ENCODE results near the gene RTN3. TPM values are rescaled to one million over a fixed set of nuclear protein-coding genes. Genes with fewer than 3 reads are reported as not detected.

Gene RTN3
- total RNA-seq, 1 donor: 70.0 TPM

DNA sequence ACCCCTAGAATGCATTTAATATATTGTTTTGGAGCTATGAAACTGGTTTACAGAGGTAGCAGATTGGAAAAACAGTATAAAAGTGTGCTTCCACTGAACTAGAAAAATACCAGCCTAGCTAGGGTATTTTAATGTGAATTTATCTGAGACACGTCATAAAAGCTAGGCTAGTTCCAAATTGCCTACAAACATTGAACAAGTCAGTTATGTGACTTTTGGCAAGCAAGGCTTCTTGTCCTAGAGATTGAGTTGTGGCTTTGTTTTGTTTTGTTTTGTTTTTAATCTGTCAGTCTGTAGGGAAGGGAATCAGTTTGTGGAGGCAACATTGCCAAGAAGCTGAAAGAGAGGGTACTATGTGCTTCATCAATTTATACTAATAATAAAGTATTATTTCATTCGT is 24.2 kb downstream of the RTN3 start:
- TF ChIP-seq, protein P1, sequence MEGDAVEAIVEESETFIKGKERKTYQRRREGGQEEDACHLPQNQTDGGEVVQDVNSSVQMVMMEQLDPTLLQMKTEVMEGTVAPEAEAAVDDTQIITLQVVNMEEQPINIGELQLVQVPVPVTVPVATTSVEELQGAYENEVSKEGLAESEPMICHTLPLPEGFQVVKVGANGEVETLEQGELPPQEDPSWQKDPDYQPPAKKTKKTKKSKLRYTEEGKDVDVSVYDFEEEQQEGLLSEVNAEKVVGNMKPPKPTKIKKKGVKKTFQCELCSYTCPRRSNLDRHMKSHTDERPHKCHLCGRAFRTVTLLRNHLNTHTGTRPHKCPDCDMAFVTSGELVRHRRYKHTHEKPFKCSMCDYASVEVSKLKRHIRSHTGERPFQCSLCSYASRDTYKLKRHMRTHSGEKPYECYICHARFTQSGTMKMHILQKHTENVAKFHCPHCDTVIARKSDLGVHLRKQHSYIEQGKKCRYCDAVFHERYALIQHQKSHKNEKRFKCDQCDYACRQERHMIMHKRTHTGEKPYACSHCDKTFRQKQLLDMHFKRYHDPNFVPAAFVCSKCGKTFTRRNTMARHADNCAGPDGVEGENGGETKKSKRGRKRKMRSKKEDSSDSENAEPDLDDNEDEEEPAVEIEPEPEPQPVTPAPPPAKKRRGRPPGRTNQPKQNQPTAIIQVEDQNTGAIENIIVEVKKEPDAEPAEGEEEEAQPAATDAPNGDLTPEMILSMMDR (IDR thresholded peaks at IDR 0.05; ENCODE audit: insufficient read depth, low read depth, low read length): no peak
- H3K4me3 ChIP-seq (ENCODE audit: low read depth, low read length): no peak overlapping the region
- no peak for DNase-seq (ENCODE audit: low read depth)

DNA sequence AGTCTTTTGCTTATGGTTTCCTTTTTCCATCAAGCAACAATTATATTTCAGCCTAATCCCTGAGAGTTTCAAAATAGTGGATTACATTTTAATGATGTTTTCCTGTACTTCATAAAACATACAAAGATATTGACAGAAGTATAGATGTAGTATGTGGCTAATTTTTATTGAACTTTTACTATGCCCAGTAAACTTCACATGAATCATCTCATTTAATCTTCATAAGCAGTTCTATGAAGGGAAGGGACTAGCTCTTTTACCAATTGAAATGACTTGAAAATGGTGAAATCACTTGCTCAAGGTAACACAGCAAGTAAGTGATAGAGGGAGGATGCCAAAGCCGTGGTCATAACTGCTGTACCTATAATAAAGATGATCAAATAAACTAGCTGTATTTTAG is 27.5 kb downstream of the RTN3 start:
- TF ChIP-seq, protein P1 (IDR thresholded peaks at IDR 0.05; ENCODE audit: insufficient read depth, low read depth, low read length): no peak
- H3K4me3 ChIP-seq (ENCODE audit: low read depth, low read length): no peak overlapping the region
- peak; percentile 41 for DNase-seq (ENCODE audit: low read depth)

DNA sequence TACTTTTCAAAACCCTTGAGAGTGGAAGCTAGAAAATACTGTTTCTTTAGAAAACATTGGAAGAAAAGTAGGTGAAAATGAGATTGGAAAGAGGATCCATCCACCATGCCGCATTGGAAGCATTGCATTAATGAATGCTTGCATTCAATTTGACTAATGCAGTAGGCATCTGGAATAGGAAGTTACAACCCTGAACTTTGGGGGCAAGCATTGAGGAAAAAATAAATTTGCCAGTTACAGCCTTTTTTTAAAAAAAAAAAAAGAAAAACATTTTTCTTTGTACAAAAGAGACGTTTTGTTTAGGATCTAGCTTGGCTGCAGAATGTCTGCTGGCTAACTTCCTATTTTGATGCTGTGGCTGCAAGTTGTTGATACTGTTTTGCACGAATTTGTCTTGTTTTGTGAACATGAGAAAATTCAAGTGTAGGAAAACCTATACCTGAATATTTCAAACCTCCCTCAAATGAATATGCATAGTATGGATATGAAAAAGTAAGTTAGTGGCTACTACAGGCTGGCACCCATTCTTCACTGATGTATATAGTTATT is 28.1 kb downstream of the RTN3 start:
- no peak for DNase-seq (ENCODE audit: low read depth)
- TF ChIP-seq, protein P1 (IDR thresholded peaks at IDR 0.05; ENCODE audit: insufficient read depth, low read depth, low read length): no peak
- H3K4me3 ChIP-seq (ENCODE audit: low read depth, low read length): no peak overlapping the region

DNA sequence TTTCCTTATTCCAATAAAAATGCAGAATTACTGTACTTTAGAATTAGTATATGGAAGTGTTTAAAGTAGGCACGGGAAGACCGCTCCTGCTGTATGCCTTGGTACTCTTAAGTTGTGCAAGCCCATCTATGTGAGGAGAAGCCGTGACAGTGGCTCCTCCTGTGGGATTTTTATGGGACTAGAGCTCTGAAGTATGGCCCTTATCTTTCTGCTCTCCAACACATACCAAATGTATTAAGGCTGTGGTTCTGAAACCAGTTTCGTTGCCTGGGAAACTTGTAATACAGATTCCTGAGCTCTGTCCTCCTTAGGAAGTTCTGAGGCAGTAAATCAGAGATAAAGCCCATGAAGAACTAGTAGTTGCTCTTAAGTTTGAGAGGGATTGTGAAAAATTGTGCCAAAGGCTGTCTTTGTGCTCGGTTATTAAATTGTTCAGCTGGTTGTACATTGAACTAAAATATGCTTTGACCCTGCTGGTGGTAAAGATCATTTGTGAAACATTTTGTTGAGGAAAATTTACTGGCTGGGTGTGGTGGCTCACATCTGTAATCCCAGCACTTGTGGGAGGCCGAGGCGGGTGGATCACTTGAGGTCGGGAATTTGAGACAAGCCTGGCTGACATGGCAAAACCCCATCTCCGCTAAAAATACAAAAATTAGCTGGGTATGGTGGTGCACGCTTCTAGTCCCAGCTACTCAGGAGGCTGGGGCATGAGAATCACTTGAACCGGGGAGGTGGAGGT is 29.3 kb downstream of the RTN3 start:
- peak; percentile 99 for DNase-seq (ENCODE audit: low read depth)
- TF ChIP-seq, protein P1 (IDR thresholded peaks at IDR 0.05; ENCODE audit: insufficient read depth, low read depth, low read length): peak; percentile 32
- peak overlapping the region; percentile 25 for H3K4me3 ChIP-seq (ENCODE audit: low read depth, low read length)

DNA sequence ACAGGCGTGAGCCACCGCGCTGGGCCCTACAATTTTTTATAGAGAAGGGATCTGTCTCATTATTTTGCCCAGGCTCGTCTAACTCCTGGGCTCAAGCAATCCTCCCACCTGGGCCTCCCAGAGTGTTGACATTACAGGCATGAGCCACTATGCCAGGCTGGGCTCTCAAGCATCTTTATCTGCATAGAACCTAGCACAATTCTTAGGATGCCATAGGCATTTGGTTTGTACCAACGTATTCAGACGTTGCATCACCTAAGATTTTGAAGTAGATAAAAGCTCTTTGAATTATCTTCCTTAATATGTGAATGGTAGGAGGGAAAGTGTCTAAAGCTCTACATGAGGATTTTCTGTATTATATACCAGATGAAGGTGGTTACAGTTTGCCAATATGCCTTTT is 30.5 kb downstream of the RTN3 start:
- H3K4me3 ChIP-seq (ENCODE audit: low read depth, low read length): no peak overlapping the region
- TF ChIP-seq, protein P1 (IDR thresholded peaks at IDR 0.05; ENCODE audit: insufficient read depth, low read depth, low read length): no peak
- DNase-seq (ENCODE audit: low read depth): peak; percentile 22

DNA sequence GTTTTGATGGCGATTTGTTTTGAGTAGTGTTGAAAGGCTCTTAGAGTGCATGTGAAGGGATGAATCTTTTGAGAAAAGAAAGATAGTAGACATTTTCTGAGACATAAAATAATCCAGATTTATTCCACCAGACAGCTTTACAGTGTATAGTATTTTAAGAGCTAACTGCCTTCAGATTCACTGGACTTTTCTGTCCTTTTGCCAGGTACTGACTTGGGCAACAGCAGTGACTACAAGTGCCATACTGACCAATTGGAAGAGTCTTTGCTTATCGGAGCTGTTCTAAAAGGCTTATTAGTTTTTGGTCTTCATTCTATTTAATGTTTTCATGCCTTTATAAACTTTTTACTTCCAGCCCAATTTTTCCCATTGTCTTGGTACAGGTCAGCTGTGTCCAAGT is 32.5 kb downstream of the RTN3 start:
- DNase-seq (ENCODE audit: low read depth): no peak
- TF ChIP-seq, protein P1 (IDR thresholded peaks at IDR 0.05; ENCODE audit: insufficient read depth, low read depth, low read length): no peak
- no peak overlapping the region for H3K4me3 ChIP-seq (ENCODE audit: low read depth, low read length)

All from fibroblast of villous mesenchyme (primary cell).